Aorta (tissue), 4 donors: ENCODE results near the gene FUT6. TPM values are rescaled to one million over a fixed set of nuclear protein-coding genes. Genes with fewer than 3 reads are reported as not detected.

Experiments used
- polyA plus RNA-seq, 2 donors: library from polyadenylated mRNA; stranded (reverse); fragments of 200-250 nt; gene quantifications; one replicate each; pipeline ENCODE4 v1.2.3, GENCODE V29; 2013
- total RNA-seq, 2 donors: library from RNA; stranded (reverse); fragmentation: NEBNext Ultra II Directional; extraction: Animal tissue kit (Norgen Biotek cat#: 25700); gene quantifications; one replicate each; pipeline ENCODE4 v1.2.1, GENCODE V29; 2021
- donor health status: healthy with polysubstance abuse.
- donor health status: Bipolar disorder and iron deficiency.
- donor health status: DM: no; HTN: no; CAD: no.
- donor health status: DM: yes; HTN: yes; CAD: no.

FUT6 gene
- total and polyA plus RNA-seq, 4 donors = 0.05 to 3.9 TPM; not detected in 2

Other genes with a start within 250 kb of the FUT6 start
- gene SAFB2, start 216.9 kb downstream of the FUT6 start, total RNA-seq = 100 to 1,000 TPM in 1 of 2 donors, 10 to 100 TPM in 1; 67.1 to 113 TPM
- 10 to 100 TPM; 26.7 to 82.2 TPM for gene SAFB2, start 216.9 kb downstream of the FUT6 start, polyA plus RNA-seq
- 100 to 1,000 TPM in 1 of 2 donors, 10 to 100 TPM in 1; 79.3 to 100 TPM for gene SAFB, start 216.6 kb downstream of the FUT6 start, total RNA-seq
- 10 to 100 TPM; 32.7 to 72.4 TPM for gene SAFB, start 216.6 kb downstream of the FUT6 start, polyA plus RNA-seq
- gene MICOS13, start 159.2 kb downstream of the FUT6 start, total RNA-seq = 10 to 100 TPM; 35.4 to 39.0 TPM
- 100 to 1,000 TPM; 100 to 103 TPM for gene MICOS13, start 159.2 kb downstream of the FUT6 start, polyA plus RNA-seq
- 1 to 10 TPM; 3.9 to 5.7 TPM for gene HSD11B1L, start 158.7 kb downstream of the FUT6 start, total RNA-seq
- 10 to 100 TPM in 1 of 2 donors, 1 to 10 TPM in 1; 8.5 to 12.0 TPM for gene HSD11B1L, start 158.7 kb downstream of the FUT6 start, polyA plus RNA-seq
- gene RPL36, start 149.4 kb downstream of the FUT6 start, total RNA-seq = 100 to 1,000 TPM; 521 to 587 TPM
- gene RPL36, start 149.4 kb downstream of the FUT6 start, polyA plus RNA-seq = 1,000 to 10,000 TPM in 1 of 2 donors, 100 to 1,000 TPM in 1; 977 to 1,438 TPM
- 10 to 100 TPM; 40.3 to 46.4 TPM for gene LONP1, start 119.6 kb downstream of the FUT6 start, total RNA-seq
- gene LONP1, start 119.6 kb downstream of the FUT6 start, polyA plus RNA-seq = 10 to 100 TPM; 20.4 to 64.6 TPM
- not detected for gene CATSPERD, start 119.1 kb downstream of the FUT6 start, total RNA-seq
- not detected for gene CATSPERD, start 119.1 kb downstream of the FUT6 start, polyA plus RNA-seq
- 1 to 10 TPM in 1 of 2 donors, under 1 TPM in 1; 0.81 to 1.4 TPM for gene PRR22, start 55.0 kb downstream of the FUT6 start, total RNA-seq
- gene PRR22, start 55.0 kb downstream of the FUT6 start, polyA plus RNA-seq = 1 to 10 TPM in 1 of 2 donors, under 1 TPM in 1; 0.38 to 5.2 TPM
- gene DUS3L, start 48.5 kb downstream of the FUT6 start, total RNA-seq = 10 to 100 TPM; 25.6 to 27.6 TPM
- gene DUS3L, start 48.5 kb downstream of the FUT6 start, polyA plus RNA-seq = 10 to 100 TPM in 1 of 2 donors, 1 to 10 TPM in 1; 5.1 to 34.5 TPM
- gene NRTN, start 34.6 kb downstream of the FUT6 start, total RNA-seq = not detected
- gene NRTN, start 34.6 kb downstream of the FUT6 start, polyA plus RNA-seq = 1 to 10 TPM in 1 of 2 donors, not detected in 1; 1.1 TPM
- not detected for gene FUT3, start 11.7 kb upstream of the FUT6 start, total RNA-seq
- 1 to 10 TPM in 1 of 2 donors, under 1 TPM in 1; 0.38 to 3.3 TPM for gene FUT3, start 11.7 kb upstream of the FUT6 start, polyA plus RNA-seq
- not detected for gene FUT5, start 30.8 kb upstream of the FUT6 start, total RNA-seq
- gene FUT5, start 30.8 kb upstream of the FUT6 start, polyA plus RNA-seq = not detected
- 100 to 1,000 TPM; 138 to 151 TPM for gene NDUFA11, start 64.1 kb upstream of the FUT6 start, total RNA-seq
- gene NDUFA11, start 64.1 kb upstream of the FUT6 start, polyA plus RNA-seq = 100 to 1,000 TPM; 326 to 405 TPM
- gene VMAC, start 65.2 kb upstream of the FUT6 start, total RNA-seq = 1 to 10 TPM; 3.9 to 9.2 TPM
- 1 to 10 TPM; 1.9 to 6.9 TPM for gene VMAC, start 65.2 kb upstream of the FUT6 start, polyA plus RNA-seq
- 10 to 100 TPM in 1 of 2 donors, 1 to 10 TPM in 1; 9.4 to 14.0 TPM for gene CAPS, start 74.6 kb upstream of the FUT6 start, total RNA-seq
- gene CAPS, start 74.6 kb upstream of the FUT6 start, polyA plus RNA-seq = 10 to 100 TPM in 1 of 2 donors, 1 to 10 TPM in 1; 9.3 to 70.9 TPM
- 10 to 100 TPM; 57.9 to 63.2 TPM for gene RANBP3, start 138.4 kb upstream of the FUT6 start, total RNA-seq
- 10 to 100 TPM; 19.5 to 43.3 TPM for gene RANBP3, start 138.4 kb upstream of the FUT6 start, polyA plus RNA-seq